Measurements from ENCODE around the gene F2R. TPM values are rescaled to one million over a fixed set of nuclear protein-coding genes. Genes with fewer than 3 reads are reported as not detected.

The F2R gene
- total RNA-seq, 1 experiment from 2014 or later = 6.3 TPM

DNA sequence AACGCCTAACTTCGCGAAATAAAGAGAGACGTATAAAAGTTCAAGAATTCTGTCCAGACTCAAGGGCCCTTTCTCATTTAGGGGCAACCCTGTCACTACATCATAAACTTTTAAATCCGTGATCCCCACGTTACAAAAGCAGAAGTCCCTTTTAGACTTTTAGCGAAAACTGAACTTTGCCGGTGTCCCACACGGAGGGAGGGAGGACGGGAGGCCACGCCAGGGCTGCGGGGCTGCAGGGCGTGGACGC is 515 bp upstream of the F2R start:
- no TSS peak for BruUV-seq (replicated peaks)

DNA sequence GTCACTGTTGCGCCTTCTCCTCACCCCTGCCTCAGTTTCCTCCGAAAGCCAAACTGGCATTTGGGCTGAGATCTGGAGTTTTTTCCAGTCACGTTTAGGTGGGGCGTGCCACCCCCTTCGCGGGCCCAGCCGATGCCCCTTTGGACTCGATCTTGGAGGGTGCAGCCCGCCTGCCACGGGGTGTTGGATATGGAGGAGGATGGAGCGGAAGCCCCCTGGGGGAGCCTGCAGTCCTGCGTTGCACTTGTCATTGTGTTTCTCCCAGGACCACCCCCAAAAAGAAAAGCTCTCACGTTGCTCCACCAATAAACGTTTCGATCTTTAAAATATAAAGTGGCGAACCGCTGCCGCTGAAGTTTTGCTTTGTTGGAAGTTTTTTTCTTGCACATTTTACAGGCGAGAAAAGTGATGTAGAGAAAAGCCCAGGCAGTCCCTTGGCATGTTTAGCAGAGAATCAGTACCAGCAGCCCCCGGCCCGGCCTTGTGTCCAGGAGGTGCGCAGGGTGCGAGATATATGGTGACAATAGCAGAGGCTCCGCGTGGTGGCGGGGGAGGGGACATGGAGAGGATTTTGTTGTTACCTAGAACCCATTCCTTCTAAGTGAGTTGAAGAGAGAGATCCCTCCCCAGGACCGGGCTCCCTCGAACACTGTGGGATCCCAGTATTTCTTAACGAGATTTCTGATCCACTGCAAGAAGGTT is 681 bp downstream of the F2R start:
- ChIA-PET POLR2A (no interaction called here), CTCF (interaction anchor here (0.6 kb wide), 1 partner anchor 141 kb away, joined by 5 read pairs; no protein-coding TSS in a partner anchor)
- Mint-ChIP-seq H3K9me3 (ENCODE audit: unreplicated experiment) (no peaks in the 10 kb centered on the region), H3K27me3 (ENCODE audit: insufficient read depth, unreplicated experiment) (no peaks in the 10 kb centered on the region), H3K4me3 (ENCODE audit: unreplicated experiment) (peak overlapping the region; percentile 89), H3K36me3 (ENCODE audit: insufficient read depth, unreplicated experiment) (no peaks in the 10 kb centered on the region), H3K27ac (ENCODE audit: unreplicated experiment) (peak overlapping the region; percentile 55), H3K4me1 (ENCODE audit: low read depth, unreplicated experiment) (peaks cover 7% of the 10 kb centered on the region)
- no TSS peak for BruUV-seq (replicated peaks)
- TF ChIP-seq, protein P1, sequence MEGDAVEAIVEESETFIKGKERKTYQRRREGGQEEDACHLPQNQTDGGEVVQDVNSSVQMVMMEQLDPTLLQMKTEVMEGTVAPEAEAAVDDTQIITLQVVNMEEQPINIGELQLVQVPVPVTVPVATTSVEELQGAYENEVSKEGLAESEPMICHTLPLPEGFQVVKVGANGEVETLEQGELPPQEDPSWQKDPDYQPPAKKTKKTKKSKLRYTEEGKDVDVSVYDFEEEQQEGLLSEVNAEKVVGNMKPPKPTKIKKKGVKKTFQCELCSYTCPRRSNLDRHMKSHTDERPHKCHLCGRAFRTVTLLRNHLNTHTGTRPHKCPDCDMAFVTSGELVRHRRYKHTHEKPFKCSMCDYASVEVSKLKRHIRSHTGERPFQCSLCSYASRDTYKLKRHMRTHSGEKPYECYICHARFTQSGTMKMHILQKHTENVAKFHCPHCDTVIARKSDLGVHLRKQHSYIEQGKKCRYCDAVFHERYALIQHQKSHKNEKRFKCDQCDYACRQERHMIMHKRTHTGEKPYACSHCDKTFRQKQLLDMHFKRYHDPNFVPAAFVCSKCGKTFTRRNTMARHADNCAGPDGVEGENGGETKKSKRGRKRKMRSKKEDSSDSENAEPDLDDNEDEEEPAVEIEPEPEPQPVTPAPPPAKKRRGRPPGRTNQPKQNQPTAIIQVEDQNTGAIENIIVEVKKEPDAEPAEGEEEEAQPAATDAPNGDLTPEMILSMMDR (IDR thresholded peaks at IDR 0.05; ENCODE audit: insufficient read depth in 1 of 2, low read depth in 1 of 2, low read length in 1 of 2, severe bottlenecking in 1 of 2, unreplicated experiment in 1 of 2) = no peak
- Histone ChIP-seq H3K27me3 (replicated peaks; ENCODE audit: control insufficient read depth, insufficient read depth, low read length) (no peaks in the 10 kb centered on the region), H3K4me3 (ENCODE audit: low read depth, low read length) (peak overlapping the region; percentile 94), H3K9me3 (no peaks in the 10 kb centered on the region), H3K4me1 (peaks cover 9% of the 10 kb centered on the region; the same call in 1 of the 2 replicates), H3K36me3 (ENCODE audit: control insufficient read depth, insufficient read depth, low read length) (no peaks in the 10 kb centered on the region)
- DNase-seq = peak in 1 of 2 experiments; percentile 16
- intact Hi-C loops (cut with micrococcal nuclease; ENCODE audit: unreplicated experiment) = loop anchor here (1.0 to 5.0 kb wide), 4 partner anchors 22 to 106 kb away; no protein-coding TSS in a partner anchor

More for the DNA sequence above, 515 bp upstream of the F2R start:
- no peak for DNase-seq
- Mint-ChIP-seq H3K4me3 (ENCODE audit: unreplicated experiment) (peak overlapping the region; percentile 89), H3K27ac (ENCODE audit: unreplicated experiment) (no peak overlapping the region), H3K9me3 (ENCODE audit: unreplicated experiment) (no peaks in the 10 kb centered on the region), H3K27me3 (ENCODE audit: insufficient read depth, unreplicated experiment) (no peaks in the 10 kb centered on the region), H3K4me1 (ENCODE audit: low read depth, unreplicated experiment) (peaks cover 7% of the 10 kb centered on the region), H3K36me3 (ENCODE audit: insufficient read depth, unreplicated experiment) (no peaks in the 10 kb centered on the region)
- Histone ChIP-seq H3K36me3 (ENCODE audit: control insufficient read depth, insufficient read depth, low read length) (no peaks in the 10 kb centered on the region), H3K9me3 (no peaks in the 10 kb centered on the region), H3K27me3 (replicated peaks; ENCODE audit: control insufficient read depth, insufficient read depth, low read length) (no peaks in the 10 kb centered on the region), H3K4me1 (peaks cover 9% of the 10 kb centered on the region; the same call in 1 of the 2 replicates), H3K4me3 (ENCODE audit: low read depth, low read length) (peak overlapping the region; percentile 94)
- POLR2A ChIA-PET = no interaction called here
- intact Hi-C loops (cut with micrococcal nuclease; ENCODE audit: unreplicated experiment) = loop anchor here (1.0 to 5.0 kb wide), 3 partner anchors 42 to 114 kb away; no protein-coding TSS in a partner anchor
- CTCF ChIA-PET = no interaction called here
- TF ChIP-seq, protein P1 (IDR thresholded peaks at IDR 0.05; ENCODE audit: insufficient read depth in 1 of 2, low read depth in 1 of 2, low read length in 1 of 2, severe bottlenecking in 1 of 2, unreplicated experiment in 1 of 2) = no peak

DNA sequence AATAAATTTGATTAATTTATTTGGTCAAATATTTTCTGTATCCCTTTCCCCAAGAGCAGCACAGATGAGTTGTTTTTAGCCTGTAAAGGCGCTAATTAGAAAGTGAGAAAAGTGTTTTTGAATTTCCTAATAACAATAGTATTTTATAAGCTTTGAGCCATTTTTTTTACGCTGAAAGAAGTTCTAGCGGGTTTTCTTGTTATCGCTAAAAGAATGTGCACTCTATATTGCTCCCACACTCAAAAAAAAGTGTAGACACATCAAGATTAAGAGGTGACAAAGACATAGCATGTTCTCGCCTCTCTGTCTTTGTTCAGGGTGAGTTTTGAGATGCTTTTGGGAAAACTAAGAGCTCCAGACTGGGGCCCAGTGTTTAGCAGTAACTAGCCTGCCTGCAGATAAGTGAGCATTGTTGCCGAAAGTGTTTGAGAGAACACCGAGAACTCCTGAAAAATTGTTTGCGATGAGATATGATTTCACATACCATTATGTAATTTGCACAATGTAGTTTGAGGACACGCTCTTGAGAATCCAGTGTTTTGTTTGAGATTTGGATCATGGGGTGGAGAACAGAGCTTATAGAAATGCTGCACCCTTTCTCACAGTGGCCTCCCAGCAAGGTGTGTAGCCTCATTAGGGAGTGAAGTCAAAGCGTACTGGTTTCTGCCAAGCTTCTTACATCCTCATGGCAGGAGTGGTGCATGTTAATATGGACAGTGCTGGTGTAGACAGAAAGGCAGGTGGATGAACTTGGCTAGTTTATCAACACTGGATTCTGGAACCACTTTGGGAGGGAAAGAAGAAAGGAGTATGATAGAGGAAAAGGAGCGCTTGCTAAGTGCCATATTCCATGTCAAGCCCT is 1.5 kb downstream of the F2R start:
- no peaks in the 10 kb centered on the region for H3K27me3 Mint-ChIP-seq (ENCODE audit: insufficient read depth, unreplicated experiment)
- H3K27ac Mint-ChIP-seq (ENCODE audit: unreplicated experiment) = no peak overlapping the region
- Histone ChIP-seq H3K9me3 (no peaks in the 10 kb centered on the region), H3K36me3 (ENCODE audit: control insufficient read depth, insufficient read depth, low read length) (no peaks in the 10 kb centered on the region), H3K27me3 (replicated peaks; ENCODE audit: control insufficient read depth, insufficient read depth, low read length) (no peaks in the 10 kb centered on the region), H3K4me1 (peaks cover 9% of the 10 kb centered on the region; the same call in 1 of the 2 replicates), H3K4me3 (ENCODE audit: low read depth, low read length) (peak overlapping the region; percentile 94)
- POLR2A ChIA-PET = no interaction called here
- CTCF ChIA-PET = interaction anchor here (0.6 kb wide), 1 partner anchor 140 kb away, joined by 5 read pairs; no protein-coding TSS in a partner anchor
- intact Hi-C loops (cut with micrococcal nuclease; ENCODE audit: unreplicated experiment) = loop anchor here (2.0 to 5.0 kb wide), 3 partner anchors 21 to 105 kb away; no protein-coding TSS in a partner anchor
- TSS peak; percentile 31 for BruUV-seq (replicated peaks)
- DNase-seq = no peak
- peak overlapping the region; percentile 89 for H3K4me3 Mint-ChIP-seq (ENCODE audit: unreplicated experiment)
- no peaks in the 10 kb centered on the region for H3K36me3 Mint-ChIP-seq (ENCODE audit: insufficient read depth, unreplicated experiment)
- no peaks in the 10 kb centered on the region for H3K9me3 Mint-ChIP-seq (ENCODE audit: unreplicated experiment)
- TF ChIP-seq, protein P1 (IDR thresholded peaks at IDR 0.05; ENCODE audit: insufficient read depth in 1 of 2, low read depth in 1 of 2, low read length in 1 of 2, severe bottlenecking in 1 of 2, unreplicated experiment in 1 of 2) = no peak
- H3K4me1 Mint-ChIP-seq (ENCODE audit: low read depth, unreplicated experiment) = peaks cover 7% of the 10 kb centered on the region
